OCI-LY1 (cell line): Measurements from ENCODE around the gene KLHDC10.

ENCODE experiments used
- EZH2 ChIP-seq: fragments of 200-600 bp; sonication (generic), shearing (Covaris generic); IDR thresholded peaks from 2 replicates; pipeline ENCODE4 v1.8.0; 2017; ENCODE audit warnings: borderline replicate concordance, mixed run types, mild to moderate bottlenecking, antibody characterized with exemption, low read length, moderate library complexity, mixed read lengths
- TF ChIP-seq, protein P1 (sequence below): fragments of 200-600 bp; sonication (generic), shearing (Covaris generic); IDR thresholded peaks from 2 replicates; pipeline ENCODE4 v1.5.1; 2017; ENCODE audit warnings: mild to moderate bottlenecking, antibody characterized with exemption, low read length, moderate library complexity, mixed read lengths

GRCh38 chr7:130118801-130119200 is 48.5 kb downstream of the KLHDC10 start:
- TF ChIP-seq, protein P1, sequence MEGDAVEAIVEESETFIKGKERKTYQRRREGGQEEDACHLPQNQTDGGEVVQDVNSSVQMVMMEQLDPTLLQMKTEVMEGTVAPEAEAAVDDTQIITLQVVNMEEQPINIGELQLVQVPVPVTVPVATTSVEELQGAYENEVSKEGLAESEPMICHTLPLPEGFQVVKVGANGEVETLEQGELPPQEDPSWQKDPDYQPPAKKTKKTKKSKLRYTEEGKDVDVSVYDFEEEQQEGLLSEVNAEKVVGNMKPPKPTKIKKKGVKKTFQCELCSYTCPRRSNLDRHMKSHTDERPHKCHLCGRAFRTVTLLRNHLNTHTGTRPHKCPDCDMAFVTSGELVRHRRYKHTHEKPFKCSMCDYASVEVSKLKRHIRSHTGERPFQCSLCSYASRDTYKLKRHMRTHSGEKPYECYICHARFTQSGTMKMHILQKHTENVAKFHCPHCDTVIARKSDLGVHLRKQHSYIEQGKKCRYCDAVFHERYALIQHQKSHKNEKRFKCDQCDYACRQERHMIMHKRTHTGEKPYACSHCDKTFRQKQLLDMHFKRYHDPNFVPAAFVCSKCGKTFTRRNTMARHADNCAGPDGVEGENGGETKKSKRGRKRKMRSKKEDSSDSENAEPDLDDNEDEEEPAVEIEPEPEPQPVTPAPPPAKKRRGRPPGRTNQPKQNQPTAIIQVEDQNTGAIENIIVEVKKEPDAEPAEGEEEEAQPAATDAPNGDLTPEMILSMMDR, result no peak
- TF ChIP-seq EZH2, result no peak
